T-helper 9 cell (primary cell): ENCODE results near the gene ZNF467.

Experiments used
- DNase-seq: peaks from one replicate; pipeline ENCODE4 v3.0.0-alpha.2; 2020

ZNF467 gene

GRCh38 chr7:149785402-149785801 lies 12.0 kb upstream of the ZNF467 start:
- no peak for DNase-seq

- no peak for DNase-seq
Measured at GRCh38 chr7:149784251-149784608, 10.8 kb upstream of the ZNF467 start.

GRCh38 chr7:149783386-149784250 lies 10.2 kb upstream of the ZNF467 start:
- DNase-seq = no peak

GRCh38 chr7:149782682-149783345 lies 9.4 kb upstream of the ZNF467 start:
- no peak for DNase-seq

- DNase-seq = no peak
Measured at GRCh38 chr7:149781921-149782320, 8.5 kb upstream of the ZNF467 start.

- no peak for DNase-seq
Measured at GRCh38 chr7:149780636-149781419, 7.4 kb upstream of the ZNF467 start.

- DNase-seq = no peak
Measured at GRCh38 chr7:149780056-149780455, 6.7 kb upstream of the ZNF467 start.

- DNase-seq = no peak
Measured at GRCh38 chr7:149779502-149779805, 6.1 kb upstream of the ZNF467 start.

GRCh38 chr7:149778696-149779501 lies 5.5 kb upstream of the ZNF467 start:
- DNase-seq = no peak

- no peak for DNase-seq
Measured at GRCh38 chr7:149778327-149778637, 4.9 kb upstream of the ZNF467 start.

- no peak for DNase-seq
Measured at GRCh38 chr7:149777551-149778326, 4.4 kb upstream of the ZNF467 start.

GRCh38 chr7:149776848-149777407 lies 3.5 kb upstream of the ZNF467 start:
- no peak for DNase-seq

GRCh38 chr7:149776289-149776688 lies 2.9 kb upstream of the ZNF467 start:
- no peak for DNase-seq

GRCh38 chr7:149775176-149775556 lies 1.8 kb upstream of the ZNF467 start:
- no peak for DNase-seq

GRCh38 chr7:149774237-149775175 lies 1.1 kb upstream of the ZNF467 start:
- DNase-seq = no peak

- peak; percentile 22 for DNase-seq
Measured at GRCh38 chr7:149772956-149773434, 393 bp downstream of the ZNF467 start.

GRCh38 chr7:149772241-149772955 lies 990 bp downstream of the ZNF467 start:
- peak; percentile 12 for DNase-seq

GRCh38 chr7:149771720-149772240 lies 1.6 kb downstream of the ZNF467 start:
- DNase-seq = peak; percentile 78
